SK-N-SH (cell line): ENCODE measurements around the gene GOLGA3.

Experiments
- CTCF ChIP-seq: fragments of 200-600 bp; sonication (generic); IDR thresholded peaks from 2 replicates; pipeline ENCODE4 v1.6.1; 2017; ENCODE audit warnings: antibody characterized with exemption, mild to moderate bottlenecking, moderate library complexity
- EZH2phosphoT487 ChIP-seq: fragments of 200-600 bp; sonication (generic); IDR thresholded peaks from 2 replicates; pipeline ENCODE4 v1.6.1; 2017; ENCODE audit warnings: low read depth, mixed run types, mild to moderate bottlenecking, antibody characterized with exemption, moderate library complexity, borderline replicate concordance
- GABPA ChIP-seq: IDR thresholded peaks from 2 replicates; pipeline ENCODE4 v1.4.0; 2012; ENCODE audit warnings: low read depth, mild to moderate bottlenecking
- MAX ChIP-seq: IDR thresholded peaks from 2 replicates; pipeline ENCODE4 v1.4.0; 2012; ENCODE audit warnings: low read depth
- SIN3A ChIP-seq: IDR thresholded peaks from 2 replicates; pipeline ENCODE4 v1.6.1; 2012; ENCODE audit warnings: low read depth, mild to moderate bottlenecking, low read length, moderate library complexity, borderline replicate concordance

DNA sequence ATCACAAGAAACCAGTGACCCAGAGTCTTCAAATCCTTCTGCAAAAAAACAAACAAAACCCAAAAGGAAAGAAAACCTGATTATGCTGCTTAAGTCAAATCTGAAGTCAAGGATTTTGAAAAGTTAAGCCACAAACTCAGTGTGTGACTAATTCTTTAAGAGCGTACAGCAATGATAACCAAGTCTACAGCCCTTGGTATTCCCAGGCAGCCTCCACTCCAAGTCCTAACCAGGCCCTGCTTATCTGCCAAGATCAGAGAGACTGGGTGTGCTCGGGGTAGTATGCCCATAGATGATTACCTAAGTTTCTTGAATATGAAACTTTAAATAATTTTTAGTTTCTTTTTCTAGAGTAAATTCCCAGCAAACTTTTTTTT, 104.9 kb downstream of the GOLGA3 start:
- TF ChIP-seq MAX: no peak
- no peak for TF ChIP-seq GABPA
- TF ChIP-seq CTCF: no peak
- no peak for TF ChIP-seq EZH2phosphoT487
- TF ChIP-seq SIN3A: no peak
